ENCODE results near the gene AVPI1.
"Not testable (repeated sequence)": the region's sequence is repeated elsewhere in the genome, so short reads cannot be mapped to it uniquely, and the experiment has no call there.

The AVPI1 gene

DNA sequence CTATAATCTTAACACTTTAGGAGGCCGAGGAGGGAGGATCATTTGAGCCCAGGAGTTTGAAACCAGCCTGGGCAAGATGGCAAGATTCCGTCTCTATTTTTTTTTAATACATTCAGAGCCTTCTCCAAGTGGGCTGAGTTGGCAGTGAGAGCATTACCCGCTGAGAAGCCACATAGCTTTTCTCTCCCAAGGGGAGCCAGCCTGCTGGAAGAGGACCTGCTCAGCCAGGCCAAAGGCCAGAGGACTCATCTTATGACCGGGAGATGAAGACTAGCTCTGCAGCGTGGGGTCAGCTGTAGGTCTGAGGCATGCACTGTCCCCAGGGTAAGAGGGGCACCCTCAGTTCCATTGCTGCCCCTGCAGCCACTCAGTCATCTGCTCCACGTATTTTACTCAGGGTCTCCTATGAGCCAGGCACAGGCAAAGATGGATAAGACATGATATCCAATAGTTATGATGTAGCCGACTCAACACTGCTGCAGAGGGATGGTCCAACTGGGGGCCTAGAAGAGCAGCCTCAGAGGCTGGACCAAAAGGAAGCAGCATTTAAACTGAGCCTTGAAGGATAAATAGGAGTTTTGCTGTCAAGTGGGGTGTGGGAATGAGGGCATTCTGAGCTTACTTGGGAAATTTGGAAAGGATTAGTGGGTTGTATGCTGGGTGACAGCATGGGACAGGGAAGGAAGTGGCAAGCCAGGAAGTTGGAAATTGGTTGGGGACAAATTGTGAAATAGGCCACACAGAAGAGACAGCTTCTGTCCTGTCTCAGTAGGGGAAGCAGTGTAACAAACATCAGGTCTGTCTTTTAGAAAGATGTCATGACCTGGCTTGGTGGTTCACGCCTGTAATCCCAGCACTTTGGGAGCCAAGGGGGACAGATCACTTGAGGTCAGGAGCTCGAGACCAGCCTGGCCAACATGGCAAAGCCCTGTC is 24.9 kb upstream of the AVPI1 start:
- no peak for DNase-seq (ENCODE audit: low read depth in 1 of 2, low spot score in 1 of 2)

DNA sequence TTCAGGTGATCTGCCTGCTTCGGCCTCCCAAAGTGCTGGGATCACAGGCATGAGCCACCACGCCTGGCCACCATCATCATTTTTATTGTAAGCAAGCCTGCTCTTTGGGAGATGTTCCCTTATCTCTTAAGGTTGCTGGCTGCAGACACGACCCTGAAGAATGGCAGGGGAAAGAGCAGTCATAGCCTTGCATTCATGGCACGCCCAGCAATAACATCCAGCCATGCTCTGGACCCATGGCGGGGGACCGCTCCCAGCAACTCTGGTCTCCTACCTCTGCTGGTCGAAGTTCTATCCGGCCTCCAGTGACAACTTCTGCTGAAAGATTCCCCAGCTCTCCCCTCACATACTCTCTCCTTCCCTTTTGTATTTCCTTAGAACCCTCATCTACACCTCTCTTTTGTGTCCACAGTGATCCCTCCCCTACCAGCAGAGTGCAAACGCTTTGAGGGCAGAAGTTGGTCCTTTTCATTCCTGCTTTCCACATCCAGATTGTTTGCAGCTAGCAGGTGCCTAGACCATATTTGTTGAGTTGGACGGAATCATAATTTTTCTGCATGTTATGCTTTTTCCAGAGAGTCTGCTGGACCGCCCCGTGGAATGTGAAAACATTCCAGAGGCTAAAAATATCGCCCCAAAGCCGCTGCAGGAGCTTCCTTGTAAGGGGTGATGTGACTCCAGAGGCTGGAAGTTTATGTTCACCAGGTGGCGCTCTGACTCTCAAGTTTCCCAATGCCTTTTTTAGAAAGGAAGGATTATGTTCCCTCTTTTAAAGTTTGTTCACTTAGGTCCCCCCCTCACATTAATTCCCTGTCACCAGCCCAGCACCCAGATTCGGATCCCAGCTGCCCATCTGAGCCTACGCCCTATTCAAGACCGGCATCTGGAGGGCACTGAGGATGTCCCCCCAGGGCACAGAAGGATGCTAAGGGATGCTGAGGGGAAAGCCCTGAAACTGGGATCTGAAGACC is 22.2 kb upstream of the AVPI1 start:
- peak in 1 of 2 donors; percentile 12 for DNase-seq (ENCODE audit: low read depth in 1 of 2, low spot score in 1 of 2)

- no peak for DNase-seq (ENCODE audit: low read depth in 1 of 2, low spot score in 1 of 2)
Observed at GRCh38 chr10:97708167-97708566, 21.1 kb upstream of the AVPI1 start.

DNA sequence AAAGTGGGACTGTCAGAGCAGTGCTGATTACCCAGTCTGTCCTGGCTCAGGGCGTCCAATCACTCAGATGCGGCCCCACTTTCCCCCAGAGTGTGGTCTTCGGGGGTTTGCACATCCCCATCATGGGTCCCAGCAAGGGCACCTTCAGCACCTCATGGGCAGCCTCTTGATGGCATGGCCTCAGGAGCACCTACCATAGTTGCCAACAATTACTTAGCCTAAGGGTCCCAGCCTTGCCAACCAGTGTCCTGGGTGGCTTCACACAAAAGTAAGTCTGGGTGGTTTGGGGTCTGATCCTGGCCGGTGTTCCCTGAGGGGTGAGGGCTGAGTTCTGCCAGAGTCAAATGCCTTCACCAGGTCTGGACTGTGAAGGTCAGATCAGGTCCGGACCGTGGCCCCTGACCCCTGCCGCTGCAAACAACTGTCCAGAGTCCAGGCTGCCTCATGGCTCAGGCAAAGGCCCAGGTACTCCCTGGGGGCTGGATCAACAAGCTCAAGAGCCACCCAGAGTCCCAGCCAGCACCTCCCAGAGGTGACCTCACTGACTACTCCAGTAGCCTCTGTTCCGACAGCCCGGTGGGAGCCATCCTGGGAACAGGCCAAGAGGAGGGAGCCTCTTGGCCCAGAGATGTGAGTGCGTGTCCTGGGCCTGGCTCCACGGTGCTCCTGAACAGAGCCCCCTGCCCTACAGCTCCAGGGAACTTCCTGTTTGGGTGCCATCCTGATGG is 20.3 kb upstream of the AVPI1 start:
- no peak for DNase-seq (ENCODE audit: low read depth in 1 of 2, low spot score in 1 of 2)

DNA sequence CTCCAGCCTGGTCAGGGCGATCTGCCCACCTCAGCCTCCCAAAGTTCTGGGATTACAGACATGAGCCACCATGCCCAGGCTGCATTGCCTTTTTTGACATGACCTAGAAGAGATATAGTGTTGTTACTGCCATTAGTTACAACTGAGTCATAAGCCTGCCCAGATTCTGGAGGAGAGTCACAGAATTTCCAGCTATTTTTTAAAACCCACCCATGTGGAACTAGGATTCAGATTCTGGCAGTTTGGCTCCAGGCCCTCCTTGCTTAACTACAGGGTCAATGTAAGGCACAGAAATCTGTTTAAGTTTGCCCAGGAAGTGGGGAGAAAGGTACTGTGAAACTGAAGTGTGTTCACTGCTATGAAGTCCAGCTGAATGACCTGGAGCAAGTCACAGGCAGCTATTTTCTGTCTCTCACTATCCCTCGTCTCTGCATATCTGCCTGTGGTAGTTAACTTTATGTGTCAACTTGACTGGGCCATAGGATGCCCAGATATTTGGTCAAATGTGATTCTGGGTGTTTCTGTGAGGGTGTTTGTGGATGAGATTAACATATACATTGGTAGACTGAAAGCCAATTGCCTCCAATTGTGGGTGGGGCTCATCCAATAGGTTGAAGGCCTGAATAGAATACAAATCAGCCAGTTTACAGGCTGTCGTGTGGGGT is 18.1 kb upstream of the AVPI1 start:
- no peak for DNase-seq (ENCODE audit: low read depth in 1 of 2, low spot score in 1 of 2)

DNA sequence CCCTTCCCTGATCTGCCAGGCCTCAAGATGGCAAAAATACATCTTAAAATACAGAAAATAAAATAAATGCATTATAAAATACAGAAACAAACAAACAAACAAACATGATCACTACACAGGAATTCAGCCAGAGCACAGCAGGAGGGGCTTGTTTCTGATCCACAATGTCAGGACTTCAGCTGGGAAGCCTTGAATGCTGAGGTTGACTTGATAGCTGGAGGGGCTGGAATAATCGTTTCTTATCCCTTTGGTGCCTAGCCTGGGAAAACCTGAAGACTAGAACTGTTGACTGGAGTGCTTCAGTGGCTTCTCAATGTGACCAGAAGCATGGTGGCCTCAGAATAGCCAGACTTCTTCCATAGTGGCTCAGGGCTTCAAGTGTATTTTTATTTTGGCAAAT is 17.3 kb upstream of the AVPI1 start:
- DNase-seq (ENCODE audit: low read depth in 1 of 2, low spot score in 1 of 2): no peak

DNA sequence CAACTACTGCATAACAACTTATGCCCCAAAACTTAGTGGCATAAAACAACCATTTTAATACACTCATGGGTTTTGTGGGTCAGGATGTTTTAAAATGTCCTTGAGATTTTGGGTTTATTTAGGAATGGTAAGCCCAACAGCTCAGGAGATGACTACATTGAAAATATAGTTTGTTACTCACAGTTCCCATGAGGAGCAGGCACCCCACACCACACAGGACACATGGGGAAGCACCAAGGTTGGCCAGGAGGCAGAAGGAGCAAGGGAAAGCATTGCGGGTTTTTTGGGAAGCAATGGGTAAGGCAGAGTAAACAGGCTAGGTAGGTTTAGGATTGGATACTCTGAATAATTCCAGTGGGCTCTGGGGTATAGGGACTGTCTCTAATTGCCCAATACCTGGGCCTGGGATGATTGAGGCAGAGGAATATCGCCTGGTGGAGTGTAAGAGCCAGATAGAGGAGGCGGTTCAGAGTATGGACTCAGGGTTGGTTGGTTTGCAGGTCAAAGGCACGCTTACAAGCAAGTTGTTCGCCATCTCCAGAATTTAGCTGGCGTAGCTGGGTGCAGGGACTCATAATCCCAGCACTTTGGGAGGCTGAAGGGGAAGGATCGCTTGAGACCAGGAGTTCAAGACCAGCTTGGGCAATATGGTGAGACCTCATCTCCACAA is 16.5 kb upstream of the AVPI1 start:
- DNase-seq (ENCODE audit: low read depth in 1 of 2, low spot score in 1 of 2): no peak

DNA sequence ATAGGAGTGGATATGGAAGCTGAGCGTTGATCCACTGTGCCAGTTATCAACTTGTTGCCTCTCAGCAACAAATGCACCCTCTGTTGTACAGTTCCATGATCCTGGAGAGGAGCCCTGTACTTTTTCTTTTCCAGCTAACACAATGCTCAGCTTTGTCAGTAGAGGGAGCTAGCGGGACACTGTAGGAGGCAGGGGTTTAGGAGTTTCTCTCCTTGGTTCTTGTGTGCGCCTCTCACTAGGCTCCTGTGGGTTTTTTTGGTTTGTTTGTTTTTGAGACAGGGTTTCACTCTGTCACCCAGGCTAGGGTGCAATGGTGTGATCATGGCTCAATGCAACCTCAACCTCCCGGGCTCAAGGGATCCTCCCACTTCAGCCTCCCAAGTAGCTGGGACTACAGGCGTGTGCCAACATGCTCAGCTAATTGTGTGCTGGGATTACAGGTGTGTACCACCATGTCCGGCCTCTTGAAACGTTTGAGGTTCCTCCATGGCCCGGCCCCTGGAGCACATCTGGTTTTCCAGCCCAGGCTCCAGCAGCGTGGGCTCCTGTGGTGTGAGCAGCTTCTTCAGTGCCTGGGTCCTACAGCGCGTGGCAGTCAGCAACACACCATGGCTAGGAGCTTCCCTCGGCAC is 14.5 kb upstream of the AVPI1 start:
- DNase-seq (ENCODE audit: low read depth in 1 of 2, low spot score in 1 of 2): peak in 1 of 2 donors; percentile 54

GRCh38 chr10:97698072-97698655 is 11.1 kb upstream of the AVPI1 start:
- not testable (repeated sequence) for DNase-seq (ENCODE audit: low read depth in 1 of 2, low spot score in 1 of 2)

- DNase-seq (ENCODE audit: low read depth in 1 of 2, low spot score in 1 of 2): no peak
Observed at GRCh38 chr10:97690133-97690532, 3.1 kb upstream of the AVPI1 start.

GRCh38 chr10:97689559-97690020 is 2.5 kb upstream of the AVPI1 start:
- no peak for DNase-seq (ENCODE audit: low read depth in 1 of 2, low spot score in 1 of 2)

- no peak for DNase-seq (ENCODE audit: low read depth in 1 of 2, low spot score in 1 of 2)
Observed at GRCh38 chr10:97687785-97688781, 1.0 kb upstream of the AVPI1 start.

DNA sequence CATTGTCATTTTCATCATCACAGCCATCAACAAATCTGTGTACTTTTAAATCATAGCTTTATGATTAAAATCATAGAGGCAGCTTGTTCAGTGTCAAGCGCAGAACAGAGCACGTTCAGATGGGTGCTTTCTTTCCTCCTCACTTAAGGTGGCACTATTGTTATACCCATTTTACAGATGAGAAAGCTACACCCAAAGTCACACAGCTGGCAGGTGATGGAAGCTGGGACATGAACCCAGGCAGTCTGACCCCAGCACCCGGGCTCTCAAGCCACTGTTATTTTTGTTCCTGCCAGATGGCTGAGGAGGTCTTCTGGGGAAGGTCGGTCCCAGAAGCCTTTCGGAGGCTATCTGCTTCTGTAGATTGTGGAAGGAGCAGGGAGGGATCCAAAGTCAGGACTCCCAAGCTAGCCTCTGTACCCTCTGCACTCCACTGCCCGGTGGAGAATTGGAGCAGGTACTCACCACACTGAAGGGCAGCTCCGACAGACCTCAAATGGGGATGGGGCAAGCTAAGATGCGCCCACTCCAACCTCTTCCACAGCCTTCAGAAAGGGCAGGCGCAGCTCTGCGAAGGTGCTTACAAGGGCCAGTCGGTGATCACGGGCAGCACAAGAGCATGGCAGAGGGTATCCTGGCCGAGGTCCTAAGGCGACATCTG is 610 bp downstream of the AVPI1 start:
- DNase-seq (ENCODE audit: low read depth in 1 of 2, low spot score in 1 of 2): no peak

DNA sequence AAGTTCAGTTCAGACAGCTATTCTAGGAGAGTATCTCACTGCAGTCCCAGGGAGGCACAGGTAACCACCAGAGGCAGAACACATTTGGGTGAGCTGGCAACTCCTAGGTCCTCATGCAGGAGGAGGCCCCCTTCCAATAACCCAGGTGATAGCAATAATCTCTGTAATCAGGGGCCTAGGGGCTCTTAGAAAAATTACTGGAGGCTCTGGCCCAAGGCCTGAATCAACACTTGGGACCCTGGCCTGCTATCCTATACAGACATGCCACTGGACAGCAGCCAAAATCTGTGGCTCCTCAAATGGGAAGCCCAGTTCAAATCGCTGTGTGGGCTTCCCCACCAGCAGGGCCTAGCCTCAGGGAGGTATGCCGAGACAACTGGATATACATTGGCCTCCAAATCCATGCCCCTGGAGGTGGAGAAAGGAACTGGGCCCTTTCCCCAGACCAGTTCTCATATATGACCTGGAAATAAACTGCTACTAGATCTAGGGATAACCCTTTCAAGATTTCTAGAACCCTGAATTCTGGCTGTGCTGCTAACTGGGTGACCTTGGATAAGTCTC is 1.6 kb downstream of the AVPI1 start:
- no peak for DNase-seq (ENCODE audit: low read depth in 1 of 2, low spot score in 1 of 2)

DNA sequence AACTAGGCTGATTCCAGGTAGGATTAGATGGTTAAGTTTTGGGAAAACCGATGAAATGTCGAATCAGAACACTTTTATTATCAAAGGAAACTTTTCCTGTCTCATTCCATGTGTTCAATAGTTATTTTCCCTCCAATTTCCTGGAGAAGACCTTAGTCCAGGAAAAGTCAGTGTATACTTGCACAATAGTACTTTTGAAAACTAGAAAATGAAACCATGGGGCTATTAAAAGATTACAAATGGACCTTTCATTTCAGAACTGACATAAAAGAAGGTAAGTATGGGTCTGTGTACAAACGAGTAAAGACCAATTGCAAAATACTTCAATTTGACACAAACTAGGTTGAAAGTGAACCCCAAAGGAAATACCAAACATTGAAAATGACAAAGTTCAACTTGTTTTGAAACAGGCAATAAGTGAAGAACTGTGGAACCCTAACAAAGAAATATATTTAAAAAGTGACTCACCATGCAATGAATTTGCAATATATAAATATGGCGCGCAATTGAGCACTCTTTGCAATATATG is 2.1 kb downstream of the AVPI1 start:
- no peak for DNase-seq (ENCODE audit: low read depth in 1 of 2, low spot score in 1 of 2)

DNA sequence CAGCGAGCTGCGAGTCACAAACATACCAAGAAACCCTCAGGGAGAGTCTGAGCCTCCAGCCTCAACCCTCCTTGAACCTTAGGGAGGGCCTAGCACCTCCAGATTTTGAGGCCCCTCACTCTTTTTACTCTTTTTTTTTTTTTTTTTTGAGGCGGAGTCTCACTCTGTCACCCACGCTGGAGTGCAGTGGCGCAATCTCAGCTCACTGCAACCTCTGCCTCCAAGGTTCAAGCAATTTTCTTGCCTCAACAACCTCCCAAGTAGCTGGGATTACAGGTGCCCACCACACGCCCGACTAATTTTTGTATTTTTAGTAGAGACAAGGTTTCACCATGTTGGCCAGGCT is 2.7 kb downstream of the AVPI1 start:
- not testable (repeated sequence) for DNase-seq (ENCODE audit: low read depth in 1 of 2, low spot score in 1 of 2)
